B cell (primary cell): Measurements from ENCODE around the gene PIH1D1. TPM values are rescaled to one million over a fixed set of nuclear protein-coding genes. Genes with fewer than 3 reads are reported as not detected.

Experiments used
- ATAC-seq: fragments of 200-7000 bp; cut with Tn5 transposase; one replicate; pipeline ENCODE4 v1.10.0; 2021; ENCODE audit warnings: low read depth, mild to moderate bottlenecking, moderate number of reproducible peaks, moderate library complexity
- CTCF ChIA-PET: fragments of 350-600 bp; sonication (Branson Sonifier 250); formaldehyde crosslinking; loops from one replicate; lab custom pipeline; 2021; ENCODE audit warnings: antibody characterized with exemption, inconsistent platforms; lab: Charles Lee
- POLR2A ChIA-PET: fragments of 350-600 bp; sonication (Branson Sonifier 250); formaldehyde crosslinking; loops from one replicate; lab custom pipeline; 2021; ENCODE audit warnings: antibody characterized with exemption; lab: Charles Lee
- DNase-seq: peaks from one replicate; pipeline ENCODE4 v3.0.0; 2013
- H2AFZ ChIP-seq: 2 replicates; pipeline ENCODE4 v1.6.1; 2012; ENCODE audit warnings: mild to moderate bottlenecking, low read depth, low read length; ENCODE audit not compliant: insufficient read depth, poor library complexity, severe bottlenecking
- H3K27ac ChIP-seq, 2 donors: 1 replicate in 1 of 2; 2 replicates in 1 of 2; pipeline ENCODE4 v1.5.1; 2012 to 2013; ENCODE audit warnings: low read length in 2 of 2, mild to moderate bottlenecking in 2 of 2, moderate library complexity in 1 of 2
- H3K27me3 ChIP-seq, 4 experiments: fragments of 200-600 bp in 1 of 4; sonication (generic) in 1 of 4; replicated peaks in 1 of 4; 1 replicate in 2 of 4; 2 replicates in 2 of 4; pipeline versions ENCODE4 v1.6.1 to v1.7.0; 2013 to 2016; ENCODE audit warnings: low read length in 3 of 4, mild to moderate bottlenecking in 2 of 4, mixed read lengths in 1 of 4, moderate library complexity in 1 of 4; ENCODE audit not compliant: insufficient read depth in 4 of 4, control insufficient read depth in 3 of 4; ENCODE audit errors: control extremely low read depth in 1 of 4
- H3K36me3 ChIP-seq, 2 experiments: replicated peaks in 1 of 2; 1 replicate in 1 of 2; 2 replicates in 1 of 2; pipeline versions ENCODE4 v1.6.1 to v1.7.1; 2013; ENCODE audit warnings: low read length in 1 of 2; ENCODE audit not compliant: insufficient read depth in 2 of 2, control insufficient read depth in 1 of 2; ENCODE audit errors: control extremely low read depth in 1 of 2, extremely low read depth in 1 of 2
- H3K4me1 ChIP-seq, 2 donors: fragments of 200-600 bp in 1 of 2; sonication (generic) in 1 of 2; 1 replicate in 1 of 2; 2 replicates in 1 of 2; pipeline versions ENCODE4 v1.5.1 to v1.6.1; 2013 to 2017; ENCODE audit warnings: low read length in 2 of 2; ENCODE audit not compliant: control insufficient read depth in 2 of 2, insufficient read depth in 2 of 2
- H3K4me2 ChIP-seq: replicated peaks from 2 replicates; pipeline ENCODE3; 2012; ENCODE audit warnings: mild to moderate bottlenecking, low read depth, low read length; ENCODE audit not compliant: poor library complexity, severe bottlenecking
- H3K4me3 ChIP-seq, 5 experiments: fragments of 200-600 bp in 1 of 5; sonication (generic) in 1 of 5; 1 replicate in 3 of 5; 2 replicates in 2 of 5; pipeline versions ENCODE4 v1.5.1 to v1.7.0; 2011 to 2016; ENCODE audit warnings: low read length in 4 of 5, mild to moderate bottlenecking in 4 of 5, low read depth in 2 of 5, control low read depth in 1 of 5, moderate library complexity in 1 of 5; ENCODE audit not compliant: insufficient read depth in 1 of 5; ENCODE audit errors: control extremely low read depth in 1 of 5, extremely low read depth in 1 of 5
- H3K79me2 ChIP-seq: fragments of 200-600 bp; sonication (generic); one replicate; pipeline ENCODE4 v1.6.0; 2016; ENCODE audit warnings: low read length; ENCODE audit not compliant: control insufficient read depth, insufficient read depth
- H3K9ac ChIP-seq: fragments of 200-600 bp; sonication (generic); 2 replicates; pipeline ENCODE4 v1.6.1; 2017; ENCODE audit warnings: mild to moderate bottlenecking, low read length, moderate library complexity
- H3K9me3 ChIP-seq, 3 donors: one replicate each; pipeline versions ENCODE4 v1.6.1 to v1.7.1; 2013; ENCODE audit warnings: low read length in 2 of 3; ENCODE audit not compliant: control insufficient read depth in 2 of 3, insufficient read depth in 1 of 3; ENCODE audit errors: control extremely low read depth in 1 of 3
- H4K20me1 ChIP-seq: 2 replicates; pipeline ENCODE4 v1.6.0; 2012; ENCODE audit warnings: mild to moderate bottlenecking, low read length; ENCODE audit not compliant: insufficient read depth, control insufficient read depth, poor library complexity, severe bottlenecking
- H3K27ac Mint-ChIP-seq: one replicate; pipeline ENCODE4 v1.8.0; 2021; ENCODE audit warnings: mixed read lengths
- H3K27me3 Mint-ChIP-seq: one replicate; pipeline ENCODE4 v1.8.0; 2021; ENCODE audit warnings: mixed read lengths
- H3K4me1 Mint-ChIP-seq: one replicate; pipeline ENCODE4 v1.8.0; 2021; ENCODE audit warnings: mixed read lengths
- H3K4me3 Mint-ChIP-seq: one replicate; pipeline ENCODE4 v1.8.0; 2021; ENCODE audit warnings: mixed read lengths
- H3K9me3 Mint-ChIP-seq: one replicate; pipeline ENCODE4 v1.8.0; 2022; ENCODE audit warnings: mixed read lengths; ENCODE audit not compliant: insufficient read depth
- EZH2 ChIP-seq: IDR thresholded peaks from 2 replicates; pipeline ENCODE4 v1.6.1; 2012; ENCODE audit warnings: borderline replicate concordance, low read depth, mild to moderate bottlenecking, moderate library complexity, low read length; ENCODE audit not compliant: insufficient read depth, poor library complexity, severe bottlenecking
- WGBS: methylation state at CpG from one replicate; pipeline ENCODE4 v1.1.5; 2013; ENCODE audit warnings: missing lambda C conversion rate; ENCODE audit not compliant: insufficient coverage; 5-methylcytosine and 5-hydroxymethylcytosine counted together
- intact Hi-C: fragments of 100-400 bp; cut with micrococcal nuclease; formaldehyde crosslinking; loops from one replicate; pipeline ENCODE4 v1.10.0; 2022
- polyA plus RNA-seq: library from polyadenylated mRNA; depleted of rRNA; stranded (reverse); fragments of >200 nt; gene quantifications from 2 replicates; pipeline ENCODE4 v1.2.3, GENCODE V29; 2012
- total RNA-seq, 2 donors: library from RNA; stranded (reverse); fragments of 120-200 nt in 1 of 2; gene quantifications; 1 replicate in 1 of 2; 2 replicates in 1 of 2; pipeline versions ENCODE4 v1.2.3 to v1.2.4, GENCODE V29; 2013 to 2022
- TF ChIP-seq, protein P1 (sequence below): fragments of 200-600 bp; IDR thresholded peaks from one replicate; pipeline ENCODE4 v1.8.0; 2022; ENCODE audit warnings: antibody characterized with exemption, mild to moderate bottlenecking

The PIH1D1 gene
- total and polyA plus RNA-seq, 2 donors (not counting 1 experiment from before 2014, with no cell fraction given), result 158 to 184 TPM

DNA sequence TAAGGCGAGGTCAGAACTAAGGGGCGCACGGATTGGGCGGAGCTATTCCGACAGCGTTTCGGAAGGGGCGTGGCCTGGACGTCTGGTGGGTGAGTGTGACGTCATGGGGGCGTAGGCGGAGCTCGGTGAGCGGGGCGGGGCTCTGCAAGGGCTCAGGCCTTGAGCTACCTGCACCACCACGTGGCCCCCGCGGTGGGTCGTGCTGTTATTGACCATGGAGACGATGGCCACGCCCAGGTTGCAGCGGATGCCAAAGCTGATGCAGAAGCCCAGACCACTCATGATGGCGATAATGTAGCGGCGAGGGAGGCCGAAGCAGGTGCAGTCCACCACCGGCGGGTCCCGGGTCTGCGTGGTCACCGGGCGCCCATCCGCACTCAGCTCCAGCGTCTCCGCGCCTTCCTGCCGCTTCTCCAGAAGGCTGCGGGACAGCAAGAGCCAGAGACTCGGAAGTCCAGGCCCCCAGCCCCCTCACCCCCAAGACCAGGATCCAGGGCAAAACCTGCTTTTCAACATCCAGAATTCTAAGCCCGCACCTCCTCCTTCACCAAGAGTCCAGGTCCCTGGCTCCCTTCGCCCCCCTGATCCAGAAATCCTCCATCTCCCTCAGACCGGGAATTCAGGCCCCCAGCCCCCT lies 15.1 kb downstream of the PIH1D1 start:
- H3K27ac Mint-ChIP-seq, result no peak overlapping the region
- peaks cover 81% of the 10 kb centered on the region for H3K27me3 Mint-ChIP-seq
- Histone ChIP-seq H3K4me2 (peak overlapping the region; percentile 24), H3K4me3 (no peak overlapping the region), H3K36me3 (no peaks in the 10 kb centered on the region), H3K79me2 (no peaks in the 10 kb centered on the region), H3K27ac (no peak overlapping the region), H4K20me1 (no peaks in the 10 kb centered on the region), H3K4me1 (peaks cover 43 to 44% of the 10 kb centered on the region in 2 donors), H3K27me3 (peaks cover 2 to 97% (median 70%) of the 10 kb centered on the region in 4 experiments), H3K9ac (no peak overlapping the region), H3K9me3 (peaks cover 0 to 52% (median 4%) of the 10 kb centered on the region in 3 donors), H2AFZ (no peak overlapping the region)
- H3K4me3 Mint-ChIP-seq, result no peak overlapping the region
- intact Hi-C loops, result no loop called here
- peak; percentile 73 for DNase-seq
- no peaks in the 10 kb centered on the region for H3K9me3 Mint-ChIP-seq
- TF ChIP-seq, protein P1, sequence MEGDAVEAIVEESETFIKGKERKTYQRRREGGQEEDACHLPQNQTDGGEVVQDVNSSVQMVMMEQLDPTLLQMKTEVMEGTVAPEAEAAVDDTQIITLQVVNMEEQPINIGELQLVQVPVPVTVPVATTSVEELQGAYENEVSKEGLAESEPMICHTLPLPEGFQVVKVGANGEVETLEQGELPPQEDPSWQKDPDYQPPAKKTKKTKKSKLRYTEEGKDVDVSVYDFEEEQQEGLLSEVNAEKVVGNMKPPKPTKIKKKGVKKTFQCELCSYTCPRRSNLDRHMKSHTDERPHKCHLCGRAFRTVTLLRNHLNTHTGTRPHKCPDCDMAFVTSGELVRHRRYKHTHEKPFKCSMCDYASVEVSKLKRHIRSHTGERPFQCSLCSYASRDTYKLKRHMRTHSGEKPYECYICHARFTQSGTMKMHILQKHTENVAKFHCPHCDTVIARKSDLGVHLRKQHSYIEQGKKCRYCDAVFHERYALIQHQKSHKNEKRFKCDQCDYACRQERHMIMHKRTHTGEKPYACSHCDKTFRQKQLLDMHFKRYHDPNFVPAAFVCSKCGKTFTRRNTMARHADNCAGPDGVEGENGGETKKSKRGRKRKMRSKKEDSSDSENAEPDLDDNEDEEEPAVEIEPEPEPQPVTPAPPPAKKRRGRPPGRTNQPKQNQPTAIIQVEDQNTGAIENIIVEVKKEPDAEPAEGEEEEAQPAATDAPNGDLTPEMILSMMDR, result no peak
- no peak for TF ChIP-seq EZH2
- 19% methylated on average over 40 of the region's 42 CpGs for WGBS
- peak; percentile 32 for ATAC-seq
- POLR2A ChIA-PET, result interaction anchor here (1.0 kb wide), 1 partner anchor 110 kb away, joined by 3 read pairs; no protein-coding TSS in a partner anchor
- CTCF ChIA-PET, result interaction anchor here (1.2 to 1.5 kb wide), 3 partner anchors 11 to 45 kb away, joined by 3 to 5 read pairs (median 3); partner anchors contain the start of genes GFY and PIH1D1
- H3K4me1 Mint-ChIP-seq, result peaks cover 42% of the 10 kb centered on the region

DNA sequence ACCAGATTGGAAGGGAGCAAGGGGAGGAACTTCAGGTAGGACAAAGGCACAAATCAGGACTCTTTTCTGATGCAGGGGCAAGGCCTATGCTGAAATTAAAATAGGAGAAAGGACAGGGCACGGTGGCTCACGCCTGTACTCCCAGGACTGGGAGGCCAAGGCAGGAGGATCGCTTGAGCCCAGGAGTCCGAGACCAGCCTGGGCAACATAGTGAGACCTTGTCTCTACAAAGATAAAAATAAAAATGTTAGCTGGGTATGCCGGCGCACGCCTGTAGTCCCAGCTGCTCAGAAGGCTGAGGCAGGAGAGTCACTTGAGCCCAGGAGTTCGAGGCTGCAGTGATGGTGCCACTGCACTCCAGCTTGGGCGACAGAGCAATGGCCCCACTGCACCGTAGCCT lies 15.9 kb downstream of the PIH1D1 start:
- no peak for DNase-seq
- Histone ChIP-seq H3K36me3 (no peaks in the 10 kb centered on the region), H3K27ac (no peak overlapping the region), H3K27me3 (peaks cover 2 to 98% (median 71%) of the 10 kb centered on the region in 4 experiments), H4K20me1 (no peaks in the 10 kb centered on the region), H3K4me2 (no peak overlapping the region), H2AFZ (no peak overlapping the region), H3K9ac (no peak overlapping the region), H3K4me3 (no peak overlapping the region), H3K79me2 (no peaks in the 10 kb centered on the region), H3K9me3 (peaks cover 0 to 55% (median 4%) of the 10 kb centered on the region in 3 donors), H3K4me1 (peaks cover 39 to 40% of the 10 kb centered on the region in 2 donors)
- H3K9me3 Mint-ChIP-seq, result no peaks in the 10 kb centered on the region
- CTCF ChIA-PET, result interaction anchor here (0.5 to 1.5 kb wide), 4 partner anchors 9 to 44 kb away, joined by 3 to 5 read pairs (median 3); partner anchors contain the start of genes GFY and PIH1D1
- WGBS, result 97% methylated on average over 8 of the region's 10 CpGs
- H3K4me3 Mint-ChIP-seq, result no peak overlapping the region
- TF ChIP-seq EZH2, result no peak
- TF ChIP-seq, protein P1, result no peak
- POLR2A ChIA-PET, result interaction anchor here (0.5 to 1.0 kb wide), 3 partner anchors 109 to 360 kb away, joined by 3 to 8 read pairs (median 4); no protein-coding TSS in a partner anchor
- ATAC-seq, result no peak
- intact Hi-C loops, result no loop called here
- no peak overlapping the region for H3K27ac Mint-ChIP-seq
- peaks cover 42% of the 10 kb centered on the region for H3K4me1 Mint-ChIP-seq
- peaks cover 79% of the 10 kb centered on the region for H3K27me3 Mint-ChIP-seq
